ENCODE results near the gene LRRC32.
A peak's percentile ranks its signal among the peaks of the same experiment; 100 is the strongest.
"Not testable (repeated sequence)": the region's sequence is repeated elsewhere in the genome, so short reads cannot be mapped to it uniquely, and the experiment has no call there.

The LRRC32 gene

DNA sequence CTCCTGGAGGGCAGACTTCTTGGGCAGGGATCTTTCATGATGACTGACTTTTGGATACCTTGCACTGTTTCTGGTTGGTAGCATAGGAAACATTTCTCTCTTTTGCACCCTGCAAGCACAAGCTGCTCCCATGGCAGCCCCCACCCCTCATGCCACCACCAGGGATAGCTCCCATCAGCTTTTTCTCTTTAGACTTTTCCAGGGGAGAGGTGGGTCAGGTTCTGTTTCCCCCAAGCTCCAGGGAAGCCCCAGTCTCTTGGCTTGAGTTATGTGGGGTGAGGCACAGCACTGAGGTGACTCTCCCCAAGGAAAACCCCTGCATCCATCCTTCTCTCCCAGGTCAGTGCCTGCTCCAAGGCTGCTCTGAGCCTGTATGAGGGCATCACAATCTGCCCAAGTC, 22.5 kb downstream of the LRRC32 start:
- no peak for DNase-seq (ENCODE audit: low spot score)

GRCh38 chr11:76646882-76647534, 23.5 kb downstream of the LRRC32 start:
- DNase-seq (ENCODE audit: low spot score), result no peak

GRCh38 chr11:76644591-76644990, 26.0 kb downstream of the LRRC32 start:
- DNase-seq (ENCODE audit: low spot score), result no peak

DNA sequence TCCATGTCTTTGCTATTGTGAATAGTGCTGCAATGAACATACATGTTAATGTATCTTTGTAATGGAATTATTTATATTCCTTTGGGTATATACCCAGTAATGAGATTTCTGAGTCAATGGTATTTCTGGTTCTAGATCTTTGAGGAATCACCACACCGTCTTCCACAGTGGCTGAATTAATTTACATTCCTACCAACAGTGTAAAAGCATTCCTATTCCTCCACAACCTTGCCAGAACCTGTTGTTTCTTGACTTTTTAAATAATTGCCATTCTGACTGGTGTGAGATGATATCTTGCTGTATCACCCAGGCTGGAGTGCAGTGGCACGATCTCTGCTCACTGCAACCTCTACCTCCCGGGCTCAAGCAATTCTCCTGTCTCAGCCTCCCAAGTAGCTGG, 26.8 kb downstream of the LRRC32 start:
- DNase-seq (ENCODE audit: low spot score), result not testable (repeated sequence)

GRCh38 chr11:76642341-76642740, 28.2 kb downstream of the LRRC32 start:
- DNase-seq (ENCODE audit: low spot score), result no peak

GRCh38 chr11:76641905-76642304, 28.6 kb downstream of the LRRC32 start:
- DNase-seq (ENCODE audit: low spot score), result no peak

DNA sequence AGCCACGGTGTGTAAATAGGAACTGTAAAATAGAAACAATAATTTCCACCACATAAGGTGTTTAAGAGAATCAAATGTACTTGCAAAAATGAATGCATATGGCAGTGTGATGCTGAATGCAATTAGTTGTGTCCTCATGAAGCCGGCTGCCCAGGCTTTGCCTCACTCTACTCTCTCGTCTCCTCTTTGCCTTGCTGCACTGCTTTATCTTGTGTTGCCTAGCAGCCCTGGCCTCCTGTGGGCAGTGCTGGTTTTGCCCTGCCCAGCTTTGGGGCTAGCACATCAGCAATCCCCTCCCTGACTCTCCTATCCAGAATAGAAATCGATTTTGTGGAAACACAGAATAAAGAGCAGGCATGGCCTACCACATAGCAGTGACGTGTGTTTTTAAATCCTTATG, 30.0 kb downstream of the LRRC32 start:
- no peak for DNase-seq (ENCODE audit: low spot score)

- DNase-seq (ENCODE audit: low spot score), result no peak
Observed at GRCh38 chr11:76639621-76640020, 30.9 kb downstream of the LRRC32 start.

DNA sequence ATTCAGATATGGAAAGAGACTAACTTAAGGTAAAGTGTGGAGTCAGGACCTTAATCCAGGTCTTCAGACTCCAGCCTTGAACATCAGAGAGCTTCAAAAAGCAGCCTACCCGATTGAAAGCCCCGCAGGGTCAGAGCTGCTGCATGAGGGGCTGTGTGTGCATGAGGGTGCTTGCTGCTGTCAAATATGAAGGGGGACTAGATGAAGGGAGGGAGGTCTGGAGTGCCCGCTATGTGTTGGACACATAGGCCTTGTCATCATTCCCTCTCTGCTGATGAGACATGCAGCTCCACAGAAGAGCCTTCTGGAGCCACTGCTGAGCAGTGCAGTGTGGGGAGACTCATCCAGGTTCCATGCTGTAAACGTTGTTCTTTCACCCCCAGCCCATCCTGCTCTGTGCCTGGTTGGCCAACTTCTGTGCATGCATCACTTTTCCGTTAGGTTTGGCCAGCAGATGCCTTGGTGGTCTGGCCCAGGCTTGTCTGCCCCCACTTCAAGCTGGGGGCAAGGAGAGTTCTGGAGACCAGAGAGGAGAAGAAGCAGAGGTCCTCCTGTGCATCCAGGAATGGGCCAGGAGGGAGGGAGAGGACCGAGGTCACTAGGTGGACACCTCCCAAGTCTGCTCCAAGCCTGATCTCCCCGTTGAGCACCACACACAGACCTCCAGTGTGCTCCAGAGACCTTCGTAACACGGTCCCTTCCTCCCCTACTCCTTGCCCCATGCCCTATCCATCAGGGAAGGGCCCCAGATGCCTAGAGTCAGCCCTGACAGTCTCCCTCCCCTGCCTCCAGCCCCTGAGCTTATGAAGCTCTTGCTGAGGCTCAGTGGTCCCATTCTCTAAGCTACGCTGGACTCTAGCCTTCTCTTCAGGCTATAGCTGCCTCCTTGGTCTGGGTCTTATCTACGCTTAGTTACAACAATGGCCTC, 32.0 kb downstream of the LRRC32 start:
- DNase-seq (ENCODE audit: low spot score), result no peak

GRCh38 chr11:76637491-76638269, 32.9 kb downstream of the LRRC32 start:
- DNase-seq (ENCODE audit: low spot score), result peak; percentile 84

- no peak for DNase-seq (ENCODE audit: low spot score)
Observed at GRCh38 chr11:76636826-76637460, 33.6 kb downstream of the LRRC32 start.

- DNase-seq (ENCODE audit: low spot score), result no peak
Observed at GRCh38 chr11:76635991-76636738, 34.4 kb downstream of the LRRC32 start.

GRCh38 chr11:76634886-76635285, 35.7 kb downstream of the LRRC32 start:
- DNase-seq (ENCODE audit: low spot score), result no peak

GRCh38 chr11:76632492-76632891, 38.1 kb downstream of the LRRC32 start:
- no peak for DNase-seq (ENCODE audit: low spot score)

DNA sequence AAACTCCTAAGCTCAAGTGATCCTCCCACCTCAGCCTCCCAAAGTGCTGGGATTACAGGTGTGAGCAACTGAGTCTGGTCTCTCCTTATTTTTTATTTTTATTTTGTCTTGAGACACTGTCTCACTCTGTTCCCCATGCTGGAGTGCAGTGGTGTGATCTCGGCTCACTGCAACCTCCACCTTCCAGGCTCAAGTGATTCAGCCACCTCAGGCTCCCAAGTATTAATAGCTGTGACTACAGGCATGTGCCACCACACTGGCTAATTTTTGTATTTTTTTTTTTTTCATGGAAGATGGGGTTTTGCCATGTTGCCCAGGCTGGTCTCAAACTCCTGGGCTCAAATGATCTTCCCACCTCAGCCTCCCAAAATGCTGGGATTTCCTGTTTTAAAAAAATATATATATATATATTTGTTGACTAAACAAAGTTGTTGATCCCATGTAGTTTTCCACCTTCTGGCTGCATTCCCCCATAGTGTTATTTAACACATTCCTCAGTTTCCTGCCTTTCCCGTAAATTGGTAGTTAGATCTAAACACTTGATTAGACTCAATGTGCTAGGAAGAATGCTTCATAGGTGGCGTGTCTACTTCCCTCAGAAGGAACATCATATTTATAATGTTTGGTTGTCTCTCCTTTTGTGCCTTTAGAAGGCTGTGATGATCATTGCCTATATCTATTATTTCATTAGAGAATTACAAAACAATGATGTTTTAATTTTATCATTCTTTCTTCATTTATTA, 38.8 kb downstream of the LRRC32 start:
- no peak for DNase-seq (ENCODE audit: low spot score)

- DNase-seq (ENCODE audit: low spot score), result no peak
Observed at GRCh38 chr11:76630600-76631281, 39.8 kb downstream of the LRRC32 start.

- DNase-seq (ENCODE audit: low spot score), result no peak
Observed at GRCh38 chr11:76629853-76630599, 40.5 kb downstream of the LRRC32 start.

- peak; percentile 55 for DNase-seq (ENCODE audit: low spot score)
Observed at GRCh38 chr11:76629116-76629852, 41.3 kb downstream of the LRRC32 start.
